ENCODE data around the gene ANXA4. TPM values are rescaled to one million over a fixed set of nuclear protein-coding genes. Genes with fewer than 3 reads are reported as not detected.
A peak's percentile ranks its signal among the peaks of the same experiment; 100 is the strongest.

ANXA4 gene
- total and polyA plus RNA-seq, 2 experiments from 2014 or later = 107 to 231 TPM

GRCh38 chr2:69720404-69720803 is 21.5 kb upstream of the ANXA4 start:
- WGBS (ENCODE audit: low lambda C conversion rate, missing lambda C conversion rate) = 82% methylated on average over 1 of the region's 1 CpG
- Histone ChIP-seq H3K36me3 (replicated peaks; ENCODE audit: insufficient read depth, low read depth) (no peaks in the 10 kb centered on the region), H3K79me2 (no peaks in the 10 kb centered on the region), H3K9me3 (ENCODE audit: low read depth) (no peaks in the 10 kb centered on the region), H3K9me2 (replicated peaks; ENCODE audit: insufficient read depth) (no peaks in the 10 kb centered on the region), H2AFZ (no peak overlapping the region), H3K27me3 (no peaks in the 10 kb centered on the region), H4K20me1 (ENCODE audit: insufficient read depth, poor library complexity, severe bottlenecking) (no peaks in the 10 kb centered on the region), H3K27ac (no peak overlapping the region), H3K4me1 (ENCODE audit: insufficient read depth) (no peaks in the 10 kb centered on the region), H3K4me3 (no peak overlapping the region), H3K4me2 (no peak overlapping the region)
- DNase-seq (ENCODE audit: low spot score) = no peak
- TF ChIP-seq EZH2phosphoT487 (IDR thresholded peaks at IDR 0.05; ENCODE audit: low read depth, severe bottlenecking, unreplicated experiment) = no peak
- TF ChIP-seq EZH2 (IDR thresholded peaks at IDR 0.05; ENCODE audit: borderline replicate concordance) = no peak
- TF ChIP-seq, protein P1, sequence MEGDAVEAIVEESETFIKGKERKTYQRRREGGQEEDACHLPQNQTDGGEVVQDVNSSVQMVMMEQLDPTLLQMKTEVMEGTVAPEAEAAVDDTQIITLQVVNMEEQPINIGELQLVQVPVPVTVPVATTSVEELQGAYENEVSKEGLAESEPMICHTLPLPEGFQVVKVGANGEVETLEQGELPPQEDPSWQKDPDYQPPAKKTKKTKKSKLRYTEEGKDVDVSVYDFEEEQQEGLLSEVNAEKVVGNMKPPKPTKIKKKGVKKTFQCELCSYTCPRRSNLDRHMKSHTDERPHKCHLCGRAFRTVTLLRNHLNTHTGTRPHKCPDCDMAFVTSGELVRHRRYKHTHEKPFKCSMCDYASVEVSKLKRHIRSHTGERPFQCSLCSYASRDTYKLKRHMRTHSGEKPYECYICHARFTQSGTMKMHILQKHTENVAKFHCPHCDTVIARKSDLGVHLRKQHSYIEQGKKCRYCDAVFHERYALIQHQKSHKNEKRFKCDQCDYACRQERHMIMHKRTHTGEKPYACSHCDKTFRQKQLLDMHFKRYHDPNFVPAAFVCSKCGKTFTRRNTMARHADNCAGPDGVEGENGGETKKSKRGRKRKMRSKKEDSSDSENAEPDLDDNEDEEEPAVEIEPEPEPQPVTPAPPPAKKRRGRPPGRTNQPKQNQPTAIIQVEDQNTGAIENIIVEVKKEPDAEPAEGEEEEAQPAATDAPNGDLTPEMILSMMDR (IDR thresholded peaks at IDR 0.05; ENCODE audit: poor library complexity) = peak; percentile 24

DNA sequence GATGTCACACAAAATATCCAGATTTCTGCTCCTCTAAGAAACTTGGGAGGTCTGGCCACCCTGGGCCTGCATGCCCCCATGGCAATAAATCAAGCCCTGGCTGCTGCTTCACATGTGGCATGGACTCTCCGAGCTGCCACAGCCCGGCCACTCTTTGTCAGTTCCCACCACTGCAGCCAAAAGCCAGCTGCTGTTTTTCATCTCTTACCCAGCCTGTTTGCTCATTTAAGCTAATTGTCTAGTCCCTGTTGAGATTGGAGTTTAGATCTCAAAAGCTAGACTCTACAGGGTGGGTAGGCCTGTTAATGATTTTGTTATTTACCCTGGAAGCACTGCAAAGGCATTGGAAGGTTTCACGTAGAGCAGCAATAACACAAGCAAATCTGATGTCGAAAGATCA is 20.9 kb upstream of the ANXA4 start:
- H3K27ac ChIP-seq = no peak overlapping the region
- H3K4me3 ChIP-seq = no peak overlapping the region
- H2AFZ ChIP-seq = no peak overlapping the region
- H3K27me3 ChIP-seq = no peaks in the 10 kb centered on the region
- H3K4me2 ChIP-seq = no peak overlapping the region
- no peaks in the 10 kb centered on the region for H3K9me2 ChIP-seq (replicated peaks; ENCODE audit: insufficient read depth)
- H3K36me3 ChIP-seq (replicated peaks; ENCODE audit: insufficient read depth, low read depth) = no peaks in the 10 kb centered on the region
- no peak for DNase-seq (ENCODE audit: low spot score)
- H3K79me2 ChIP-seq = no peaks in the 10 kb centered on the region
- 67% methylated on average over 4 of the region's 4 CpGs for WGBS (ENCODE audit: low lambda C conversion rate, missing lambda C conversion rate)
- H3K4me1 ChIP-seq (ENCODE audit: insufficient read depth) = no peaks in the 10 kb centered on the region
- no peaks in the 10 kb centered on the region for H4K20me1 ChIP-seq (ENCODE audit: insufficient read depth, poor library complexity, severe bottlenecking)
- TF ChIP-seq EZH2 (IDR thresholded peaks at IDR 0.05; ENCODE audit: borderline replicate concordance) (no peak), EZH2phosphoT487 (IDR thresholded peaks at IDR 0.05; ENCODE audit: low read depth, severe bottlenecking, unreplicated experiment) (no peak)
- TF ChIP-seq, protein P1 (IDR thresholded peaks at IDR 0.05; ENCODE audit: poor library complexity) = no peak
- H3K9me3 ChIP-seq (ENCODE audit: low read depth) = no peaks in the 10 kb centered on the region

- Histone ChIP-seq H3K27ac (no peak overlapping the region), H3K4me1 (ENCODE audit: insufficient read depth) (no peaks in the 10 kb centered on the region), H3K27me3 (no peaks in the 10 kb centered on the region), H3K79me2 (no peaks in the 10 kb centered on the region), H4K20me1 (ENCODE audit: insufficient read depth, poor library complexity, severe bottlenecking) (no peaks in the 10 kb centered on the region), H2AFZ (no peak overlapping the region), H3K4me2 (no peak overlapping the region), H3K9me3 (ENCODE audit: low read depth) (no peaks in the 10 kb centered on the region), H3K9me2 (replicated peaks; ENCODE audit: insufficient read depth) (no peaks in the 10 kb centered on the region), H3K36me3 (replicated peaks; ENCODE audit: insufficient read depth, low read depth) (no peaks in the 10 kb centered on the region), H3K4me3 (no peak overlapping the region)
- 93% methylated on average over 14 of the region's 14 CpGs for WGBS (ENCODE audit: low lambda C conversion rate, missing lambda C conversion rate)
- TF ChIP-seq EZH2phosphoT487 (IDR thresholded peaks at IDR 0.05; ENCODE audit: low read depth, severe bottlenecking, unreplicated experiment) = no peak
- no peak for TF ChIP-seq EZH2 (IDR thresholded peaks at IDR 0.05; ENCODE audit: borderline replicate concordance)
- TF ChIP-seq, protein P1 (IDR thresholded peaks at IDR 0.05; ENCODE audit: poor library complexity) = no peak
- DNase-seq (ENCODE audit: low spot score) = no peak
These were observed 18.1 kb upstream of the ANXA4 start for GRCh38 chr2:69723791-69724190.
